ENCODE results near the gene ABTB1.

GRCh38 chr3:127673191-127674100 lies 694 bp downstream of the ABTB1 start:
- TF ChIP-seq, protein P1, sequence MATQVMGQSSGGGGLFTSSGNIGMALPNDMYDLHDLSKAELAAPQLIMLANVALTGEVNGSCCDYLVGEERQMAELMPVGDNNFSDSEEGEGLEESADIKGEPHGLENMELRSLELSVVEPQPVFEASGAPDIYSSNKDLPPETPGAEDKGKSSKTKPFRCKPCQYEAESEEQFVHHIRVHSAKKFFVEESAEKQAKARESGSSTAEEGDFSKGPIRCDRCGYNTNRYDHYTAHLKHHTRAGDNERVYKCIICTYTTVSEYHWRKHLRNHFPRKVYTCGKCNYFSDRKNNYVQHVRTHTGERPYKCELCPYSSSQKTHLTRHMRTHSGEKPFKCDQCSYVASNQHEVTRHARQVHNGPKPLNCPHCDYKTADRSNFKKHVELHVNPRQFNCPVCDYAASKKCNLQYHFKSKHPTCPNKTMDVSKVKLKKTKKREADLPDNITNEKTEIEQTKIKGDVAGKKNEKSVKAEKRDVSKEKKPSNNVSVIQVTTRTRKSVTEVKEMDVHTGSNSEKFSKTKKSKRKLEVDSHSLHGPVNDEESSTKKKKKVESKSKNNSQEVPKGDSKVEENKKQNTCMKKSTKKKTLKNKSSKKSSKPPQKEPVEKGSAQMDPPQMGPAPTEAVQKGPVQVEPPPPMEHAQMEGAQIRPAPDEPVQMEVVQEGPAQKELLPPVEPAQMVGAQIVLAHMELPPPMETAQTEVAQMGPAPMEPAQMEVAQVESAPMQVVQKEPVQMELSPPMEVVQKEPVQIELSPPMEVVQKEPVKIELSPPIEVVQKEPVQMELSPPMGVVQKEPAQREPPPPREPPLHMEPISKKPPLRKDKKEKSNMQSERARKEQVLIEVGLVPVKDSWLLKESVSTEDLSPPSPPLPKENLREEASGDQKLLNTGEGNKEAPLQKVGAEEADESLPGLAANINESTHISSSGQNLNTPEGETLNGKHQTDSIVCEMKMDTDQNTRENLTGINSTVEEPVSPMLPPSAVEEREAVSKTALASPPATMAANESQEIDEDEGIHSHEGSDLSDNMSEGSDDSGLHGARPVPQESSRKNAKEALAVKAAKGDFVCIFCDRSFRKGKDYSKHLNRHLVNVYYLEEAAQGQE (IDR thresholded peaks at IDR 0.05; ENCODE audit: insufficient replicate concordance, low read depth): no peak
- TF ChIP-seq, protein P2, sequence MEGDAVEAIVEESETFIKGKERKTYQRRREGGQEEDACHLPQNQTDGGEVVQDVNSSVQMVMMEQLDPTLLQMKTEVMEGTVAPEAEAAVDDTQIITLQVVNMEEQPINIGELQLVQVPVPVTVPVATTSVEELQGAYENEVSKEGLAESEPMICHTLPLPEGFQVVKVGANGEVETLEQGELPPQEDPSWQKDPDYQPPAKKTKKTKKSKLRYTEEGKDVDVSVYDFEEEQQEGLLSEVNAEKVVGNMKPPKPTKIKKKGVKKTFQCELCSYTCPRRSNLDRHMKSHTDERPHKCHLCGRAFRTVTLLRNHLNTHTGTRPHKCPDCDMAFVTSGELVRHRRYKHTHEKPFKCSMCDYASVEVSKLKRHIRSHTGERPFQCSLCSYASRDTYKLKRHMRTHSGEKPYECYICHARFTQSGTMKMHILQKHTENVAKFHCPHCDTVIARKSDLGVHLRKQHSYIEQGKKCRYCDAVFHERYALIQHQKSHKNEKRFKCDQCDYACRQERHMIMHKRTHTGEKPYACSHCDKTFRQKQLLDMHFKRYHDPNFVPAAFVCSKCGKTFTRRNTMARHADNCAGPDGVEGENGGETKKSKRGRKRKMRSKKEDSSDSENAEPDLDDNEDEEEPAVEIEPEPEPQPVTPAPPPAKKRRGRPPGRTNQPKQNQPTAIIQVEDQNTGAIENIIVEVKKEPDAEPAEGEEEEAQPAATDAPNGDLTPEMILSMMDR (IDR thresholded peaks at IDR 0.05; ENCODE audit: insufficient read depth, low read length): no peak
- TF ChIP-seq POLR2AphosphoS5 (IDR thresholded peaks at IDR 0.05; ENCODE audit: low read depth): no peak
